Effector memory CD8-positive, alpha-beta T cell (primary cell): ENCODE data around the gene PPFIBP2.

Source experiments
- ATAC-seq: fragments of 150-1000 bp; cut with Tn5 transposase; replicated peaks from 2 replicates; pipeline ENCODE4 v1.10.0; 2021; ENCODE audit warnings: mild to moderate bottlenecking, moderate library complexity
- DNase-seq, 3 experiments: peaks; one replicate each; pipeline ENCODE4 v3.0.0; 2021
- H3K27ac Mint-ChIP-seq, 2 donors: one replicate each; pipeline ENCODE4 v1.8.0; 2022; ENCODE audit warnings: mild to moderate bottlenecking in 2 of 2, mixed read lengths in 2 of 2, moderate library complexity in 2 of 2
- H3K27me3 Mint-ChIP-seq, 2 donors: one replicate each; pipeline ENCODE4 v1.8.0; 2022; ENCODE audit warnings: mixed read lengths in 2 of 2
- H3K36me3 Mint-ChIP-seq: one replicate; pipeline ENCODE4 v1.8.0; 2022; ENCODE audit warnings: mild to moderate bottlenecking, moderate library complexity, mixed read lengths; ENCODE audit not compliant: insufficient read depth
- H3K4me1 Mint-ChIP-seq, 2 donors: one replicate each; pipeline ENCODE4 v1.8.0; 2022; ENCODE audit warnings: low read depth in 2 of 2, mixed read lengths in 2 of 2
- H3K4me3 Mint-ChIP-seq, 2 donors: one replicate each; pipeline ENCODE4 v1.8.0; 2022; ENCODE audit warnings: mild to moderate bottlenecking in 2 of 2, mixed read lengths in 2 of 2, moderate library complexity in 2 of 2
- H3K9me3 Mint-ChIP-seq, 2 donors: one replicate each; pipeline ENCODE4 v1.8.0; 2022; ENCODE audit warnings: mixed read lengths in 2 of 2

PPFIBP2 gene

GRCh38 chr11:7677796-7678201, 164.0 kb downstream of the PPFIBP2 start:
- DNase-seq (no peak), ATAC-seq (no peak)
- no peak overlapping the region for H3K4me3 Mint-ChIP-seq
- H3K27me3 Mint-ChIP-seq, result peaks cover 73 to 82% of the 10 kb centered on the region in 2 donors
- no peaks in the 10 kb centered on the region for H3K9me3 Mint-ChIP-seq
- H3K27ac Mint-ChIP-seq, result no peak overlapping the region
- H3K36me3 Mint-ChIP-seq, result no peaks in the 10 kb centered on the region
- peaks cover 0 to 5% of the 10 kb centered on the region in 2 donors for H3K4me1 Mint-ChIP-seq

- Mint-ChIP-seq H3K4me1 (no peaks in the 10 kb centered on the region), H3K9me3 (no peaks in the 10 kb centered on the region), H3K4me3 (no peak overlapping the region), H3K36me3 (no peaks in the 10 kb centered on the region), H3K27me3 (peaks cover 35 to 37% of the 10 kb centered on the region in 2 donors), H3K27ac (no peak overlapping the region)
- ATAC-seq, result no peak
- no peak for DNase-seq
These were observed 169.8 kb downstream of the PPFIBP2 start for GRCh38 chr11:7683571-7683970.

DNA sequence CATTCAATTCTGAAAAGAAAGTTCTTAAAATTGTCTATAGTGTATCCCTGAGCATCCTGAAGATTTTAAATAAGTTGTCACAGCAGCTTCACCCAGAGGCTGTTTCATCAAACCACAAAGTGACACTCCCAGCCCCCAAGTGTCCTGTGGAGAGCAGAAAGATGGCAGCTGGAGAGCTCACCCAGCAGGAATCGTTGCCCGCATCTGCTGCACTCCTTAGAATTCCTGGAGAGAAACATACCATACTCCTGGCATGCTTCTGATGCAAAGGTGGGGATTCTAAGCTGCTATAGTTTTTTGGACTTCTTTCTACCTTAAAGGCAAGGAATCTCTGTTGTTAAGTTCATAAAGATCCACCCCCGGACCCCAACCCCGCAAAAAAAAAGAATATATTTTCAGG, 173.0 kb downstream of the PPFIBP2 start:
- DNase-seq (no peak), ATAC-seq (no peak)
- Mint-ChIP-seq H3K27ac (no peak overlapping the region), H3K27me3 (peaks cover 29 to 42% of the 10 kb centered on the region in 2 donors), H3K9me3 (no peaks in the 10 kb centered on the region), H3K4me3 (no peak overlapping the region), H3K4me1 (no peaks in the 10 kb centered on the region), H3K36me3 (no peaks in the 10 kb centered on the region)

DNA sequence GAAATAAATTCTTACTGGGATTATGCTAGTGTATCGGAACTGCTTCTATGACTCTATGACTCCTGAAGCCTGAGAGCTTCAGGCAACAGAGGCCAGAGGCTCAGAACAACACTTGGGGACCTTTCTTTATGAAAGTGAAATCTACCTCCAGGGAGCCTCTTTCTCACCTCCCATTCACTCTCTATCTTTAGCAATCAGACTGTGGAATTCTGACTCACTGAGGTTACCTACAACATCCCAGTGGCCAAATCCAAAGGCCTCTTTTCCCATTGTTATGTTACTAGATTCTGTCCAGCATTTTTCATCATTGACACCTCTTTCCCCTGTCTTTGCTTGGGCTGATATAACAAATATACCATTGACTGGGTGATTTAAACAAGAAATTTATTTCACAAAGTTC, 173.6 kb downstream of the PPFIBP2 start:
- no peak for ATAC-seq

GRCh38 chr11:7688238-7688826, 174.5 kb downstream of the PPFIBP2 start:
- H3K27ac Mint-ChIP-seq, result no peak overlapping the region
- DNase-seq, result no peak
- no peaks in the 10 kb centered on the region for H3K36me3 Mint-ChIP-seq
- no peak for ATAC-seq
- peaks cover 44 to 58% of the 10 kb centered on the region in 2 donors for H3K27me3 Mint-ChIP-seq
- no peaks in the 10 kb centered on the region for H3K4me1 Mint-ChIP-seq
- no peaks in the 10 kb centered on the region for H3K9me3 Mint-ChIP-seq
- no peak overlapping the region for H3K4me3 Mint-ChIP-seq

More for the DNA sequence above, 173.6 kb downstream of the PPFIBP2 start:
- DNase-seq, result no peak
- Mint-ChIP-seq H3K4me3 (no peak overlapping the region), H3K27ac (no peak overlapping the region), H3K27me3 (peaks cover 34 to 48% of the 10 kb centered on the region in 2 donors), H3K9me3 (no peaks in the 10 kb centered on the region), H3K4me1 (no peaks in the 10 kb centered on the region), H3K36me3 (no peaks in the 10 kb centered on the region)

DNA sequence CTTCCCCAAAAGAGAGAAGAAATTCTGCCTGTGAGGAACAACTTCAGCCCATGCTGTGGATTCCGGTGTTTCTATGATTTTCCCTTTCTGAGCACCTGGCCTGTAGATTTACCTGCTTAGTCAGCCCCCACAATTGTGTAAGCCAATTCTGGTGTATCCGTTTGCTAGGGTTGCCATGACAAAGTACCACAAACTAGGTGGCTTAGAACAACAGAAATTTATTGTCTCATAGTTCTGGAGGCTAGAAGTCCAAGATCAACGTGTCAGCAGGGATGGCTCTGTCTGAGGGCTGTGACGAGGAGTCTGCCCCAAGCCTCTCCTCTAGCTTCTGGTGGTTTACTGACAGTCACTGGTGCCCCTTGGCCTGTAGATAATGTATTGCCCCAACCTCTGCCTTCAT, 175.4 kb downstream of the PPFIBP2 start:
- Mint-ChIP-seq H3K4me3 (no peak overlapping the region), H3K27ac (no peak overlapping the region), H3K4me1 (no peaks in the 10 kb centered on the region), H3K36me3 (no peaks in the 10 kb centered on the region), H3K27me3 (peaks cover 53 to 67% of the 10 kb centered on the region in 2 donors), H3K9me3 (no peaks in the 10 kb centered on the region)
- no peak for DNase-seq
- no peak for ATAC-seq

- Mint-ChIP-seq H3K4me3 (no peak overlapping the region), H3K4me1 (no peaks in the 10 kb centered on the region), H3K9me3 (no peaks in the 10 kb centered on the region), H3K27ac (no peak overlapping the region), H3K27me3 (peaks cover 54 to 70% of the 10 kb centered on the region in 2 donors), H3K36me3 (no peaks in the 10 kb centered on the region)
- ATAC-seq (no peak), DNase-seq (no peak)
These were observed 176.8 kb downstream of the PPFIBP2 start for GRCh38 chr11:7690648-7691047.

DNA sequence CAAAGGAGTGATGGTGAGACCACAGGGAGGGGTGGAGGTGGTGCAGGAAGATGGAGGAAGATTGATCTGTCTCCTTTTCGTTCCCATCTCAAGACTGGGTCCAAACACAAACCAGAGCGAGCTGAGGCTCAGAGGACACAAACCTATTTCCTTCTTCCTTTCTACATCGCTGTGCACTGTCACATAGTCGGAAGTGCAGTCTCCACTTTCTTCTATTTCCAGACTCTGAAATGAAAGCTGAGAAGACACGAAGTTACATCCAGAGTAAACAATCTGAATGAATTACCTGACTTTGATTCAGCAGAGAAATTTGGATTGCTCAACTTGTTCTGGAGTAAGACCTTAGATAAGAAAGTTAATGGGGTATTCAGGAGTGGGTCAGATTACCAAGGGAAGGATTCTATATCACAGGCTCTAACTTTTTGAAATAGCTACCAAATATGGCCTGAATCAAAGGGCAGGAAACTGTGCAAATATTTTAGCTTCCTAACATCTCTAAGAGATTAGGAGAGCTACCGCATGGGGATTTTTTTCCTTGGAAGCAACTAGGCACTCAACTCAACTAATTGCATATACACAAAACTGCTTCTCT, 178.1 kb downstream of the PPFIBP2 start:
- H3K27ac Mint-ChIP-seq, result no peak overlapping the region
- DNase-seq, result no peak
- no peaks in the 10 kb centered on the region for H3K4me1 Mint-ChIP-seq
- peaks cover 54 to 70% of the 10 kb centered on the region in 2 donors for H3K27me3 Mint-ChIP-seq
- ATAC-seq, result no peak
- no peaks in the 10 kb centered on the region for H3K36me3 Mint-ChIP-seq
- no peaks in the 10 kb centered on the region for H3K9me3 Mint-ChIP-seq
- no peak overlapping the region for H3K4me3 Mint-ChIP-seq

DNA sequence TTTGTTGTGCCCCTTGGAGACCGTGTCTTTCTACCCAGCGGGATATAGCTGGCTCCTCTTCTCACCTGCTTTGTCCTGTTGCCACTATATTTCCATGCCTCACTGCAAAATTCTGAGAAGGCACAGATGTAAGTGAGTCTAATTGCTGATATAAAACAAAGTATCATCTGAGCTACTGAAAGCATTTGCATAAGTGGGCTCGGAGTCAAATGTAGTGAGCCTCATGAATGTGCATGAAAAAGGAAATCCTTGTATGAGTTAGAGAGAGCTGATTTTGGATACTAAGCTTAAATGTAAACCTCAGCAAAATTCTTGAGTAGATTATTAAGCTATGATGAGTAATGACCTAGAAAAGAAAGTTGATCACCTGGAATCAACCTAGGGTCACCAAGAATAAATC, 178.6 kb downstream of the PPFIBP2 start:
- Mint-ChIP-seq H3K4me3 (no peak overlapping the region), H3K36me3 (no peaks in the 10 kb centered on the region), H3K27me3 (peaks cover 52 to 70% of the 10 kb centered on the region in 2 donors), H3K4me1 (no peaks in the 10 kb centered on the region), H3K9me3 (no peaks in the 10 kb centered on the region), H3K27ac (no peak overlapping the region)
- ATAC-seq (no peak), DNase-seq (no peak)

GRCh38 chr11:7694235-7694634, 180.4 kb downstream of the PPFIBP2 start:
- no peaks in the 10 kb centered on the region for H3K36me3 Mint-ChIP-seq
- no peaks in the 10 kb centered on the region for H3K4me1 Mint-ChIP-seq
- no peaks in the 10 kb centered on the region for H3K9me3 Mint-ChIP-seq
- no peak overlapping the region for H3K4me3 Mint-ChIP-seq
- ATAC-seq, result no peak
- no peak overlapping the region for H3K27ac Mint-ChIP-seq
- H3K27me3 Mint-ChIP-seq, result peaks cover 47 to 60% of the 10 kb centered on the region in 2 donors
- DNase-seq, result no peak

DNA sequence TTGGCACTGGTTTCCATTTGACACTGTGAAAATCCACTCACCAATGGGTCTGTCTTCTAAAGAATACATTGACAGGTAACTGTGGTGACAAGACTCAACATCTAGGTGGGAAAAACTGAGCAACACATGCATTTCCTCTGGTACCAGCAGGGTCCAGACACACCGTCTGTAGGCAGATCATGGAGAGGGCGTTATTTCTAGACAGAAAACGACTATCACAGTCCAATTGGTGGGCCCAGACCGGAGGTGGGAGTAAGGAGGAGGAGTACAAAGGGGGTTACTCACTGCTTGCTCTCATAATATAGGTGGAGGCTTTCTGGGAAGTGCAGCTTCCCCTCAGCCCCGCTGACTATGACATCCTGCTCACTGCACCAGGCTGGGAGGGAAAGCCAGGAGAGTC, 182.6 kb downstream of the PPFIBP2 start:
- no peaks in the 10 kb centered on the region for H3K4me1 Mint-ChIP-seq
- no peaks in the 10 kb centered on the region for H3K9me3 Mint-ChIP-seq
- no peak overlapping the region for H3K27ac Mint-ChIP-seq
- peaks cover 47 to 52% of the 10 kb centered on the region in 2 donors for H3K27me3 Mint-ChIP-seq
- DNase-seq (no peak), ATAC-seq (no peak)
- H3K36me3 Mint-ChIP-seq, result no peaks in the 10 kb centered on the region
- H3K4me3 Mint-ChIP-seq, result no peak overlapping the region
